GM12873 (cell line): ENCODE measurements around the gene WDFY4.
A peak's percentile ranks its signal among the peaks of the same experiment; 100 is the strongest.

Experiments
- TF ChIP-seq, protein P1 (sequence below): IDR thresholded peaks from 2 replicates; pipeline ENCODE4 v1.5.1; 2012; ENCODE audit warnings: low read depth, mild to moderate bottlenecking, moderate library complexity, low read length, control low read depth; ENCODE audit not compliant: insufficient read depth; ENCODE audit errors: missing control alignments

The WDFY4 gene

DNA sequence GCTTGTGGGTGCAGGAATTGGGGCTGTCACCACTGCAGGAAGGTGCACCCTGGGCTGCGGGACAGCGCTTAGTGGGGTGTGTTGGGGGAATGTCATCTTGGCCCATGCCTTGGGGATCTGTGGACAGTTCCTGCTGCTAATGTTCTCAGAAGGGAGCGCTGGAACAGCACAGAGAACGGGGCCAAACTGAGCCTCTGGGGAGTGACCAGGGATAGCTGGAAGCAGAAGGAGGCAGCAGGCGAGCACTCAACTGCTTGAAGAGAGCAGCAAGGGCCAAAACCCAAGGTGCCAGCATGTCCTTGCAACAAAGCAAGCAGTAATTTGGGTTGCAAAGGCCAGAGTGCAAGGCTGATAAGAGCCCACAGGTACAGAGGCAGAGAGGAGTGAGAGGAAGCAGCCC, 31.3 kb upstream of the WDFY4 start:
- TF ChIP-seq, protein P1, sequence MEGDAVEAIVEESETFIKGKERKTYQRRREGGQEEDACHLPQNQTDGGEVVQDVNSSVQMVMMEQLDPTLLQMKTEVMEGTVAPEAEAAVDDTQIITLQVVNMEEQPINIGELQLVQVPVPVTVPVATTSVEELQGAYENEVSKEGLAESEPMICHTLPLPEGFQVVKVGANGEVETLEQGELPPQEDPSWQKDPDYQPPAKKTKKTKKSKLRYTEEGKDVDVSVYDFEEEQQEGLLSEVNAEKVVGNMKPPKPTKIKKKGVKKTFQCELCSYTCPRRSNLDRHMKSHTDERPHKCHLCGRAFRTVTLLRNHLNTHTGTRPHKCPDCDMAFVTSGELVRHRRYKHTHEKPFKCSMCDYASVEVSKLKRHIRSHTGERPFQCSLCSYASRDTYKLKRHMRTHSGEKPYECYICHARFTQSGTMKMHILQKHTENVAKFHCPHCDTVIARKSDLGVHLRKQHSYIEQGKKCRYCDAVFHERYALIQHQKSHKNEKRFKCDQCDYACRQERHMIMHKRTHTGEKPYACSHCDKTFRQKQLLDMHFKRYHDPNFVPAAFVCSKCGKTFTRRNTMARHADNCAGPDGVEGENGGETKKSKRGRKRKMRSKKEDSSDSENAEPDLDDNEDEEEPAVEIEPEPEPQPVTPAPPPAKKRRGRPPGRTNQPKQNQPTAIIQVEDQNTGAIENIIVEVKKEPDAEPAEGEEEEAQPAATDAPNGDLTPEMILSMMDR: no peak

- TF ChIP-seq, protein P1: no peak
Observed at GRCh38 chr10:48653944-48654698, 30.6 kb upstream of the WDFY4 start.

DNA sequence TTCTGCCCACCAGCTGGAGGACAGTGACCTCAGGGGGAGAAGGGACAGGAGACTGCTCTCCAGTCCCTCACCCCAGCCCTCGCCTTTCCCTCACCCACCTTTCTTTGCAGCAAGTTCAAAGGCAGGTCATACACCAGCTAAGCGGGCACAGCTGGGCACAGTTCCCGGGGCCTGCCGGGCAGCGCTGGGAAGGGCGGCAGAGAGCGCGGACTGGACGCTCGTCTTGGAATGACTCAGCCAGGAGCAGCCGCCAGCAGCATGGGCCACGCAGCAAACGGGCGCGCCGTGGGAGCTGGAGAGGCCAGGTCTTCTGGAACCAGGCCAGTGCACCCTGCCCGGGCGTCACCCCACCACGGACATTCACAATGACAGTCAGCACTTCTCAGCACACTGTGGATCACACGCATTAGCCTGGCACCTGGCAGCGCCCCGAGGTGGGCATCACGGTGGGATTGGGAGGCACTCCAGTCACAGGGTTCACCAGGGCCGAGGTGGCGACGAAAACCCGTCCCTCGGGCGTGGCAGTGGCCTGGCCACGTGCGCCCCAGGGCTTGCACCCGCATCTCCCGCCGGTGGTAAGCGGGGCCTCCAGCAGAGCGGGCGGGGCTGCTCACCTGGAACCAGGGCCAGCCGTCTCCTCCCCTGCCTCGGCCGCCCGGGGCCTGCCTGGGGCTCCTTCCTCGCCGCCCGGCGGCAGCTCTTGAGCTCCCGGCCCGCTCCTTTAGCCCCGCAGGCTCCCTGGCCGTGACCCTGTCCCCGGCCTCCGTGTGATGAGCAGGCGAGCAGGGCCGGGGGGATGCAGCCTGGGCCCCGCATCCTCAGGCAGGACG, 29.0 kb upstream of the WDFY4 start:
- TF ChIP-seq, protein P1: no peak

GRCh38 chr10:48656241-48656913, 28.3 kb upstream of the WDFY4 start:
- TF ChIP-seq, protein P1: peak; percentile 97

GRCh38 chr10:48656914-48657305, 27.8 kb upstream of the WDFY4 start:
- TF ChIP-seq, protein P1: no peak

DNA sequence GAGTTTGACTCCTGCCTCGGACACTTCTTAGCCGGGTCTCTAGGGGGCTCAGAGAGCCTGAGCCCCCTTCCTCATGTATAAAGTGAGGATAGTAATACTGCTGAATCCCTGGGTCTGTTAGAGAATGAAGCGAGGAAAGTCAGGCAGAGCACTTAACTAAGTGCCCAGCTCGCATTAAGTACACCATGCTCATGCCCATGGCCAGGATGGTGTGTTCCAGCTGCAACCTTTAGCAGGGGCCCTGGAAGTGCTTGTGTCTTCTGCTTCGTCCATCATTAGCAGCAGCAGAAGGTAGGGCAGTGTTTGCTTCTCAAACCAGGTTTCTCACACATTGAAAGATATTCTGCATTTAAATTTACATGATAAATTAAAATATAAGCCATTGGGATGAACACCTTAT, 27.3 kb upstream of the WDFY4 start:
- TF ChIP-seq, protein P1: peak; percentile 18
